ENCODE results near the gene ADGRF4. TPM values are rescaled to one million over a fixed set of nuclear protein-coding genes. Genes with fewer than 3 reads are reported as not detected.
"Not testable (repeated sequence)": the region's sequence is repeated elsewhere in the genome, so short reads cannot be mapped to it uniquely, and the experiment has no call there.

Gene ADGRF4
- total RNA-seq, 2 donors from 2014 or later, result 0.86 TPM; not detected in 1

DNA sequence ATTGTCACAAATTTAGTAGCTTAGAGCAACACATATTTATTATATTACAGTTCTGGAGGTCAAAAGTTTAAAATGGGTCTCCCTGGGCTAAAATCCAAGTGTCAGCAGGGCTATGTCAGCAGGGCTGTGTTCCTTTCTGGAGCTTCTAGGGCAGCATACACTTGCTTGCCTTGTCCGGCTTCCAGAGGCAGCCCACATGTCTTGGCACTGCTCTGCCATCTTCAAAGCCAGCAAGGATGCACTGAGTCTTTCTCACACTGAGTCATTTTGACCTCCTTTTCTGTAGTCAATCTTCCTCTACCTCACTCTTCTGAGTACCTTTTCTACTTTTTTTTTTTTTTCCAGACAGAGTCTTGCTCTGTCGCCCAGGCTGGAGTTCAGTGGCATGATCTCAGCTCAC is 39.0 kb downstream of the ADGRF4 start:
- Histone ChIP-seq H3K27ac (no peak overlapping the region), H3K4me3 (no peak overlapping the region), H3K36me3 (no peaks in the 10 kb centered on the region), H3K4me1 (peaks cover 0 to 5% of the 10 kb centered on the region in 2 donors), H3K9me3 (no peaks in the 10 kb centered on the region), H3K27me3 (no peaks in the 10 kb centered on the region)
- no peak for TF ChIP-seq CTCF (IDR thresholded peaks at IDR 0.05)
- no peak for DNase-seq (ENCODE audit: low spot score)

DNA sequence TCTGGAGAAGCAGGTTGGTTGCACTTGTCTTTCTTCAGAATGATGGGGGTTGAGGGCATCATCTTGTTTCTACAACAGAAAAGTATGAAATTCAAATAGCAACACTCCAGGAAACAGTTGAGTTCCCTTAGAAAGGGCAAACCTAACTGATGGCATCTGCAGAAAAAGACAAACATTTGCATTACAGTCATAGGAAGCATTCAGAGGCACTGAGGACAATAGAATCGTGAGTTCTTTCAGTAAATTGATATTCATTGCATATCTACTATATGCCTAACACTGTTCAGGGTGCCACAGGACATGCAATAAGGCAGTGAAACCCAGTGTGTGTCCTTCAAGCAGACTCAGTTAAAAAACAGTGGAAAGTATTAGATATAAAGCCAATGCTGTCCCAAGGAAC is 42.3 kb downstream of the ADGRF4 start:
- Histone ChIP-seq H3K27ac (no peak overlapping the region), H3K9me3 (no peaks in the 10 kb centered on the region), H3K4me3 (no peak overlapping the region), H3K36me3 (no peaks in the 10 kb centered on the region), H3K27me3 (no peaks in the 10 kb centered on the region), H3K4me1 (peaks cover 0 to 5% of the 10 kb centered on the region in 2 donors)
- DNase-seq (ENCODE audit: low spot score), result no peak
- TF ChIP-seq CTCF (IDR thresholded peaks at IDR 0.05), result no peak

- DNase-seq (ENCODE audit: low spot score), result no peak
- Histone ChIP-seq H3K27ac (peak overlapping the region in 1 of 2 donors; percentile 63), H3K4me3 (no peak overlapping the region)
These were observed 43.4 kb downstream of the ADGRF4 start for GRCh38 chr6:47741807-47742206.

GRCh38 chr6:47743744-47744143 is 45.4 kb downstream of the ADGRF4 start:
- Histone ChIP-seq H3K27me3 (no peaks in the 10 kb centered on the region), H3K4me1 (peaks cover 0 to 5% of the 10 kb centered on the region in 2 donors), H3K9me3 (no peaks in the 10 kb centered on the region), H3K27ac (no peak overlapping the region), H3K36me3 (no peaks in the 10 kb centered on the region), H3K4me3 (no peak overlapping the region)
- no peak for TF ChIP-seq CTCF (IDR thresholded peaks at IDR 0.05)
- no peak for DNase-seq (ENCODE audit: low spot score)

More at GRCh38 chr6:47741807-47742206, 43.4 kb downstream of the ADGRF4 start:
- Histone ChIP-seq H3K36me3 (no peaks in the 10 kb centered on the region), H3K4me1 (peaks cover 0 to 5% of the 10 kb centered on the region in 2 donors), H3K27me3 (no peaks in the 10 kb centered on the region), H3K9me3 (no peaks in the 10 kb centered on the region)
- no peak for TF ChIP-seq CTCF (IDR thresholded peaks at IDR 0.05)

DNA sequence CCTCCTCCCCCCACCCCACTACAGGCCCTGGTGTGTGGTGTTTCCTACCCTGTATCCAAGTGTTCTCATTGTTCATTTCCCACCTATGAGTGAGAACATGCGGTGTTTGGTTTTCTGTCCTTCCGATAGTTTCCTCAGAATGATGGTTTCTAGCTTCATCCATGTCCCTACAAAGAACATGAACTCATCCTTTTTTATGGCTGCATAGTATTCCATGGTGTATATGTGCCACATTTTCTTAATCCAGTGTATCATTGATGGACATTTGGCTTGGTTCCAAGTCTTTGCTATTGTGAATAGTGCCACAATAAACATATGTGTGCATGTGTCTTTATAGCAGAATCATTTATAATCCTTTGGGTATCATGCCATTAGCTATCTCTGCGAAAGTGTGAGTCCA is 46.9 kb downstream of the ADGRF4 start:
- not testable (repeated sequence) for H3K9me3 ChIP-seq; H3K4me1 ChIP-seq; H3K27me3 ChIP-seq; H3K27ac ChIP-seq; H3K4me3 ChIP-seq; H3K36me3 ChIP-seq; DNase-seq (ENCODE audit: low spot score)

DNA sequence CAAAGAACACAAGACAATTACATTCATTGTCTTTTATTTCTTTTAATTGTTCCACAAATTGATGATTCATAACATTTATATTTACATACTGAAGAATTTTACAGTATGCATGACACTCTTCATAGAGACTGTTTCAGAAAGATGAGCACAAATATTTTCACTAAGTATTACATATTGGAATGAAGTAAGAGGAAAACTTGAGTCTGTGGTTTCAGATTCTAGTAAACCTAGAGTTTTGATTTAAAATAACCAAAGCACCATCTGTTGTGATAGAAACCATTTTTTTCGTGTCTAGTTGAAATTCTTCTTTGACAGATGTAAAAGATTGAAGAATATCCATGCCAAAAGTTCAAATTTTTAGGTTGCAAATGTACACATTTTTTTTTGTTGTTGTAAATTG is 51.4 kb downstream of the ADGRF4 start:
- Histone ChIP-seq H3K9me3 (peaks cover 0 to 4% of the 10 kb centered on the region in 2 donors), H3K27ac (no peak overlapping the region), H3K4me1 (no peaks in the 10 kb centered on the region), H3K4me3 (no peak overlapping the region), H3K27me3 (no peaks in the 10 kb centered on the region), H3K36me3 (no peaks in the 10 kb centered on the region)
- DNase-seq (ENCODE audit: low spot score), result no peak
- no peak for TF ChIP-seq CTCF (IDR thresholded peaks at IDR 0.05)
